Body of pancreas (tissue), 4 donors: Measurements from ENCODE around the gene SREBF2. TPM values are rescaled to one million over a fixed set of nuclear protein-coding genes. Genes with fewer than 3 reads are reported as not detected.

Experiments
- ATAC-seq: fragments of 150-250 bp; one replicate; pipeline ENCODE4 v1.9.1; 2016
- DNase-seq, 4 donors: peaks; one replicate each; pipeline ENCODE4 v3.0.0-alpha.2; 2019
- H3K27ac ChIP-seq, 4 donors: fragments of 200-600 bp; sonication (generic); 1 replicate in 3 of 4; 2 replicates in 1 of 4; pipeline versions ENCODE4 v1.5.1 to v1.6.1; 2016 to 2019; ENCODE audit warnings: mild to moderate bottlenecking in 1 of 4, mixed read lengths in 1 of 4, moderate library complexity in 1 of 4
- H3K27me3 ChIP-seq, 2 donors: fragments of 200-600 bp; sonication (generic); one replicate each; pipeline ENCODE4 v1.6.0; 2016; ENCODE audit warnings: mild to moderate bottlenecking in 1 of 2
- H3K36me3 ChIP-seq, 2 donors: fragments of 200-600 bp; sonication (generic); replicated peaks in 1 of 2; 2 replicates each; pipeline ENCODE4 v1.5.1; 2016; ENCODE audit warnings: low read depth in 2 of 2; ENCODE audit not compliant: insufficient read depth in 1 of 2
- H3K4me1 ChIP-seq: fragments of 200-600 bp; sonication (generic); one replicate; pipeline ENCODE4 v1.6.0; 2016
- H3K4me3 ChIP-seq, 2 donors: fragments of 200-600 bp; sonication (generic); 1 replicate in 1 of 2; 2 replicates in 1 of 2; pipeline ENCODE4 v1.5.1; 2016 to 2019
- H3K9me3 ChIP-seq, 3 donors: fragments of 200-600 bp; sonication (generic); 1 replicate in 2 of 3; 2 replicates in 1 of 3; pipeline ENCODE4 v1.5.1; 2016
- POLR2A ChIP-seq, 3 donors: fragments of 450-650 bp; IDR thresholded peaks; one replicate each; pipeline ENCODE4 v1.6.1; 2016; ENCODE audit warnings: antibody characterized with exemption in 3 of 3, mild to moderate bottlenecking in 2 of 3
- WGBS, 2 donors: methylation state at CpG; one replicate each; pipeline ENCODE4 v1.1.5; 2017; 5-methylcytosine and 5-hydroxymethylcytosine counted together
- intact Hi-C: fragments of 100-400 bp; cut with DNase I; formaldehyde crosslinking; loops from one replicate; pipeline ENCODE4 v1.15.1; 2023
- total RNA-seq, 2 donors: library from RNA; depleted of rRNA; stranded (reverse); fragments of >200 nt; gene quantifications; one replicate each; pipeline ENCODE4 v1.1.0, GENCODE V29; 2016
- TF ChIP-seq, protein P1 (sequence below), 7 experiments: fragments of 450-650 bp in 4 of 7; fragments of 200-600 bp in 3 of 7; sonication (generic) in 3 of 7; IDR thresholded peaks; one replicate each; pipeline ENCODE4 v1.5.1; 2016 to 2019; ENCODE audit warnings: antibody characterized with exemption in 7 of 7

The SREBF2 gene
- total RNA-seq, 2 donors from 2014 or later = 40.2 to 68.6 TPM

GRCh38 chr22:41799486-41800347 is 33.2 kb upstream of the SREBF2 start:
- H3K36me3 ChIP-seq = no peaks in the 10 kb centered on the region
- no peaks in the 10 kb centered on the region for H3K27me3 ChIP-seq
- peak; percentile 29 for ATAC-seq
- intact Hi-C loops = no loop called here
- H3K27ac ChIP-seq = peak overlapping the region; percentile 75 to 92 (median 85)
- peaks cover 30% of the 10 kb centered on the region for H3K4me1 ChIP-seq
- no peak for TF ChIP-seq POLR2A (IDR thresholded peaks at IDR 0.05)
- TF ChIP-seq, protein P1, sequence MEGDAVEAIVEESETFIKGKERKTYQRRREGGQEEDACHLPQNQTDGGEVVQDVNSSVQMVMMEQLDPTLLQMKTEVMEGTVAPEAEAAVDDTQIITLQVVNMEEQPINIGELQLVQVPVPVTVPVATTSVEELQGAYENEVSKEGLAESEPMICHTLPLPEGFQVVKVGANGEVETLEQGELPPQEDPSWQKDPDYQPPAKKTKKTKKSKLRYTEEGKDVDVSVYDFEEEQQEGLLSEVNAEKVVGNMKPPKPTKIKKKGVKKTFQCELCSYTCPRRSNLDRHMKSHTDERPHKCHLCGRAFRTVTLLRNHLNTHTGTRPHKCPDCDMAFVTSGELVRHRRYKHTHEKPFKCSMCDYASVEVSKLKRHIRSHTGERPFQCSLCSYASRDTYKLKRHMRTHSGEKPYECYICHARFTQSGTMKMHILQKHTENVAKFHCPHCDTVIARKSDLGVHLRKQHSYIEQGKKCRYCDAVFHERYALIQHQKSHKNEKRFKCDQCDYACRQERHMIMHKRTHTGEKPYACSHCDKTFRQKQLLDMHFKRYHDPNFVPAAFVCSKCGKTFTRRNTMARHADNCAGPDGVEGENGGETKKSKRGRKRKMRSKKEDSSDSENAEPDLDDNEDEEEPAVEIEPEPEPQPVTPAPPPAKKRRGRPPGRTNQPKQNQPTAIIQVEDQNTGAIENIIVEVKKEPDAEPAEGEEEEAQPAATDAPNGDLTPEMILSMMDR (IDR thresholded peaks at IDR 0.05) = no peak
- DNase-seq = peak; percentile 30 to 43 (median 34)
- H3K9me3 ChIP-seq = no peaks in the 10 kb centered on the region
- 9 to 18% methylated on average over 19 to 38 of the region's 38 CpGs for WGBS, 2 donors
- peak overlapping the region; percentile 28 to 63 for H3K4me3 ChIP-seq

GRCh38 chr22:41800348-41801146 is 32.4 kb upstream of the SREBF2 start, which contains the start of gene CCDC134:
Gene CCDC134 (plus strand): TSS chr22:41800679. CDS start chr22:41808891, 8,212 bp downstream.
- peak; percentile 97 for ATAC-seq
- H3K9me3 ChIP-seq = no peaks in the 10 kb centered on the region
- 1 to 2% methylated on average over 12 to 52 of the region's 52 CpGs for WGBS, 2 donors
- no peaks in the 10 kb centered on the region for H3K27me3 ChIP-seq
- intact Hi-C loops = no loop called here
- H3K36me3 ChIP-seq = no peaks in the 10 kb centered on the region
- peak; percentile 92 to 94 (median 93) for DNase-seq
- peak within 1 kb of the TSS; percentile 75 to 92 (median 85) for H3K27ac ChIP-seq
- peaks cover 30% of the 10 kb centered on the region for H3K4me1 ChIP-seq
- peak within 1 kb of the TSS; percentile 38 to 63 for H3K4me3 ChIP-seq
- peak; percentile 88 to 94 (median 94) for TF ChIP-seq POLR2A (IDR thresholded peaks at IDR 0.05)
- TF ChIP-seq, protein P1 (IDR thresholded peaks at IDR 0.05) = peak in 1 of 7 experiments; percentile 14

- Histone ChIP-seq H3K9me3 (no peaks in the 10 kb centered on the region), H3K27me3 (no peaks in the 10 kb centered on the region), H3K4me3 (peak overlapping the region; percentile 38 to 63), H3K4me1 (peaks cover 30% of the 10 kb centered on the region), H3K27ac (peak overlapping the region; percentile 75 to 92 (median 85)), H3K36me3 (no peaks in the 10 kb centered on the region)
- 5 to 10% methylated on average over 3 to 4 of the region's 4 CpGs for WGBS, 2 donors
- intact Hi-C loops = no loop called here
- DNase-seq (no peak), ATAC-seq (no peak)
- TF ChIP-seq POLR2A (IDR thresholded peaks at IDR 0.05) = no peak
- TF ChIP-seq, protein P1 (IDR thresholded peaks at IDR 0.05) = no peak
These were observed 31.6 kb upstream of the SREBF2 start for GRCh38 chr22:41801147-41801819.

DNA sequence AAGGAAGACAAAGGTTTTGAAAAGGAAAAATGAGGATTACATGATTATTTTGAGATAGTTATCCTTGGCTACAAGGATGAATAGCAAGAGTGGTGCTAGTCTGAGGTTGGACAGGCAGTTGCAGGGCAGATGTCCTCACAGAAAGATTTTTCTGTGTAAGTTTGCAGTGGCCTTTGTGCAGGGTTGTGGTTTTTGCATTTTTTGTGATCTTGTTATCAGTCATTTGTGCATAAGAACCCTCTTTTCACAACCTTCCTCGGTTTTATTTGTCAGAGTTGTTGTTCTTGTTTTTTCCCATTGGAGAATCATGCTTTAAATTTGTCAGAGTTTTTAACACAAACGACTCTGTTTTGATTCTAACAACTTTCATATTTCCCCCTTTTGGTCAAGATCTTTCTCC is 31.0 kb upstream of the SREBF2 start:
- ATAC-seq (no peak), DNase-seq (no peak)
- Histone ChIP-seq H3K4me3 (no peak overlapping the region), H3K9me3 (no peaks in the 10 kb centered on the region), H3K27ac (peak overlapping the region in 2 of 4 donors; percentile 75 to 86), H3K4me1 (peaks cover 30% of the 10 kb centered on the region), H3K36me3 (no peaks in the 10 kb centered on the region), H3K27me3 (no peaks in the 10 kb centered on the region)
- intact Hi-C loops = no loop called here
- TF ChIP-seq POLR2A (IDR thresholded peaks at IDR 0.05) = no peak
- TF ChIP-seq, protein P1 (IDR thresholded peaks at IDR 0.05) = no peak
- 32 to 35% methylated on average over 2 of the region's 2 CpGs for WGBS, 2 donors
